22Rv1 (cell line): ENCODE results near the gene OR10H2.
"Not testable (repeated sequence)": the region's sequence is repeated elsewhere in the genome, so short reads cannot be mapped to it uniquely, and the experiment has no call there.

Experiments used
- H3K27ac ChIP-seq: fragments of 450-650 bp; 2 replicates; pipeline ENCODE4 v1.5.1; 2017
- ZFX ChIP-seq: fragments of 450-650 bp; IDR thresholded peaks from 2 replicates; pipeline ENCODE4 v1.6.1; 2017; ENCODE audit warnings: antibody characterized with exemption, borderline replicate concordance
- TF ChIP-seq, protein P1 (sequence below): fragments of 450-650 bp; IDR thresholded peaks from 2 replicates; pipeline ENCODE4 v1.5.1; 2017; ENCODE audit warnings: mild to moderate bottlenecking

The OR10H2 gene, protein sequence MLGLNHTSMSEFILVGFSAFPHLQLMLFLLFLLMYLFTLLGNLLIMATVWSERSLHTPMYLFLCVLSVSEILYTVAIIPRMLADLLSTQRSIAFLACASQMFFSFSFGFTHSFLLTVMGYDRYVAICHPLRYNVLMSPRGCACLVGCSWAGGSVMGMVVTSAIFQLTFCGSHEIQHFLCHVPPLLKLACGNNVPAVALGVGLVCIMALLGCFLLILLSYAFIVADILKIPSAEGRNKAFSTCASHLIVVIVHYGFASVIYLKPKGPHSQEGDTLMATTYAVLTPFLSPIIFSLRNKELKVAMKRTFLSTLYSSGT

DNA sequence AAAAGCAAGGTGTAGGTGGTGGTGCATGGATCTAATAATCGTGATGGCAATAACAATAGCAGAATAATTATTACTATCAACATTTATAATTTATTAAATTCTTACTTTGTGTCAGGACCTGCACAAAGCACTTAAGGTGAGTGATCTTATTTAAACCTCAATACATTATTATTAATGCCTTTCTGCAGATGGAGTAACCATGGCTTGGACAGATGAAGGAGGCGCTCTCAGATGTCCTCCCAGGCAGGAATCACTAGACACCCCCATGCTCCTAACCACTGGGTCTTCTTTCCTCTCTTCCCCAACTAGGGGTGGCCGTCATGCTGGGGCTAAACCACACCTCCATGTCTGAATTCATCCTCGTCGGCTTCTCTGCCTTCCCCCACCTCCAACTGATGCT, at the start of gene OR10H2:
Gene OR10H2, plus strand, starts transcription at position 301 of the 400 bp plus-strand sequence. Its CDS starts 20 bp downstream, at position 321.
- TF ChIP-seq ZFX, result no peak
- TF ChIP-seq, protein P1, sequence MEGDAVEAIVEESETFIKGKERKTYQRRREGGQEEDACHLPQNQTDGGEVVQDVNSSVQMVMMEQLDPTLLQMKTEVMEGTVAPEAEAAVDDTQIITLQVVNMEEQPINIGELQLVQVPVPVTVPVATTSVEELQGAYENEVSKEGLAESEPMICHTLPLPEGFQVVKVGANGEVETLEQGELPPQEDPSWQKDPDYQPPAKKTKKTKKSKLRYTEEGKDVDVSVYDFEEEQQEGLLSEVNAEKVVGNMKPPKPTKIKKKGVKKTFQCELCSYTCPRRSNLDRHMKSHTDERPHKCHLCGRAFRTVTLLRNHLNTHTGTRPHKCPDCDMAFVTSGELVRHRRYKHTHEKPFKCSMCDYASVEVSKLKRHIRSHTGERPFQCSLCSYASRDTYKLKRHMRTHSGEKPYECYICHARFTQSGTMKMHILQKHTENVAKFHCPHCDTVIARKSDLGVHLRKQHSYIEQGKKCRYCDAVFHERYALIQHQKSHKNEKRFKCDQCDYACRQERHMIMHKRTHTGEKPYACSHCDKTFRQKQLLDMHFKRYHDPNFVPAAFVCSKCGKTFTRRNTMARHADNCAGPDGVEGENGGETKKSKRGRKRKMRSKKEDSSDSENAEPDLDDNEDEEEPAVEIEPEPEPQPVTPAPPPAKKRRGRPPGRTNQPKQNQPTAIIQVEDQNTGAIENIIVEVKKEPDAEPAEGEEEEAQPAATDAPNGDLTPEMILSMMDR, result no peak
- H3K27ac ChIP-seq, result no peak within 1 kb of the TSS

DNA sequence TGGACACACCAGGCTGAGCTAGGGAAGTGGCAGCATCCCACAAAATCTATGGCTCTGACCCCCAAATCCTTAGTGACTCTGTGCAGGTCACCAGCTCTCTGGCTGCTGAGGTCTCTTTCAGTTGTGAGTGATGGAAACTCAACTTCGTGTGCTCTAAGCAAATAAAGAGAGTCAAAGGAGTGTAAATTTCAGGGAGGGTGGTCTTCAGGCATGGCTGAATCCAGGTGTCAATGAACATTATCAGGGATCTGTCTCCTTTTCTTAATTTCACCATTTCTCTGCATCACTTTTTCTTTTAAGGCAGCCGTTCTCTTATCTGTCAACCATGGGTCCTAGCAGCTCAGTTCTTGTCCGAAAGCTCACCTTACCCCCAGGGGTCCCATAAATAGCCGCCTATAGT, 48.7 kb upstream of the OR10H2 start:
- TF ChIP-seq, protein P1, result no peak
- TF ChIP-seq ZFX, result no peak
- no peak overlapping the region for H3K27ac ChIP-seq

DNA sequence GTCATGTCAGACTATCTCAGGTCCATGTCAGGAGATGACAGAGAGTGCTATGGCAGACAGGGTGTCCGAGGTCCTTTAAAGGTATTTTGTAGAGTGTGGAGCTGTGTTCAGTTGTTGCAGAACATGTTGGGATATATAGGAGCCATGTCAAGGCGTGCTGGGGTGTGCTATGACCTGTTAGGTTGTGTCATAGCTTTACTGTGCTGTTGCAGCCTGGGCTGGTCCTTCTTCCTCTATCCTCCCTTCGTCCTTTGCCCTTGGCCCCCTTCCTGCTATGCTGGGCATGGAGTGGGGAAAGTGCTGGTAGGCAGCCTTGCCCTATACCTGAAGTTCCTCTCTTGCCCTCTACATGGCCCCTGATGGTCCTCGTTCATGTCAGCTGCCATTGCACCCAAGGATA, 48.0 kb upstream of the OR10H2 start:
- not testable (repeated sequence) for H3K27ac ChIP-seq

DNA sequence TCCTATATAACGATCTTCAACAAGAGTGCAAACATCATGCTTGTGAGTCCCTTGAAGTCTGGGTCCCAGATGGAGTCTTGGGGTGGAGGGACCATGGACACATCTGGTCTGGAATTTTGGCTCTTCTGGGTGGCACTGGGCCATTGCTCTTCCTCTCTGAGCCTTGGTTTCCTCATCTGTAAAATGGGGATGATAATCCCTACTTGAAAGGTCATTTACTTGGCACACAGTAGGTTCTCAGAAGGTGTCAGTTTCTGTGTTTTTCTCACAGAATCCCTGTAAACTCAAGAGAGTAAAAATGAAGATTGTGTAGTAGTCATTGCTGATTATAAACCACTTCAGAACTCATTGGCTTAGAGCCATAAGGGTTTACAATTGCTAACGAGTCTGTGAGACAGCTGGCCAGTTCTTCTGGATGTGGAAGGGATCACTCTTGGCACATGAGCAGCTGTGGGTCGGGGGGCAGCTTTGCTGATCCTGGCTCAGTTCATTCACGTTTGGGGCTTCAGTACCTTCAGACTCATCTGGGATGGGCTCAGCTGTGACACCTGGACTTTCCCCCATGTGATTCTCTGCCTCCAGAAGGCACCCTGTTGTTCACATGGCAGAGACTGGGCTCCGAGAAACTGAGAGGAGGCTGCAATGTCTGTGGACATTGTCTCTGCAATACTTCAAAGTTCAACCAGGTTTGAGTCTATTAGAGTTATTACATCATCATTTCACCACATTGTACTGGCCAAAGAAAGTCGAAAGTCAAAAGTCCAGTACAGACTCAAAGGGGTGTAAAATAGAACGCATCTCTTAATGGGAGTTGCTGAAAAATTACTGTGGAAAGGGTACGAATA, 47.1 kb upstream of the OR10H2 start:
- no peak overlapping the region for H3K27ac ChIP-seq
- TF ChIP-seq ZFX, result no peak
- TF ChIP-seq, protein P1, result no peak

DNA sequence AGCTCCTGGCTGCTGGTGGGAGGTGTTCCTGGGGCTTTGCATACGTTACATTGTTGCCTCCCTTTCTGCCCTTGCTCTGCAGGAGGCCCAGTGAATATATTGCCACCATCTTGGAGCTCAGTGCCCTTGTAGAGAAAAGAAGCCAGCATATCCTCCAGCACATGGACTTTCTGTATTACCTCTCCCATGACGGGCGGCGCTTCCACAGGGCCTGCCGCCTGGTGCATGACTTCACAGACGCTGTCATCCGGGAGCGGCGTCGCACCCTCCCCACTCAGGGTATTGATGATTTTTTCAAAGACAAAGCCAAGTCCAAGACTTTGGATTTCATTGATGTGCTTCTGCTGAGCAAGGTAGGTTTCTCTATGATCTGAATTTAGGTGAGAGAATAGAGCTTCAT, 44.4 kb upstream of the OR10H2 start:
- no peak overlapping the region for H3K27ac ChIP-seq
- TF ChIP-seq, protein P1, result no peak
- TF ChIP-seq ZFX, result no peak

DNA sequence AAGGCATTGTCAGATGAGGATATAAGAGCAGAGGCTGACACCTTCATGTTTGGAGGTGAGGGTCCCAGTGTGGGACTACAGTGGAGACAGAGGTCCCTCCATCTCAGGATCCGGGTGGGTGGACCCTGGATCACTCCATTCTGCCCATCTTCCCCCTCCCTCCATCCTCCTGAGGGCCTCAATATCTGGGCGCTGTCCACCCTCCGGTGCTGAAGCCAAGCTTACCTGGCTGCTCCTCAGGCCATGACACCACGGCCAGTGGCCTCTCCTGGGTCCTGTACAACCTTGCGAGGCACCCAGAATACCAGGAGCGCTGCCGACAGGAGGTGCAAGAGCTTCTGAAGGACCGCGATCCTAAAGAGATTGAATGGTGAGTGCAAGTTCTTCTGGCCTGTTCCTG, 43.0 kb upstream of the OR10H2 start:
- no peak overlapping the region for H3K27ac ChIP-seq
- TF ChIP-seq, protein P1, result no peak
- TF ChIP-seq ZFX, result no peak

DNA sequence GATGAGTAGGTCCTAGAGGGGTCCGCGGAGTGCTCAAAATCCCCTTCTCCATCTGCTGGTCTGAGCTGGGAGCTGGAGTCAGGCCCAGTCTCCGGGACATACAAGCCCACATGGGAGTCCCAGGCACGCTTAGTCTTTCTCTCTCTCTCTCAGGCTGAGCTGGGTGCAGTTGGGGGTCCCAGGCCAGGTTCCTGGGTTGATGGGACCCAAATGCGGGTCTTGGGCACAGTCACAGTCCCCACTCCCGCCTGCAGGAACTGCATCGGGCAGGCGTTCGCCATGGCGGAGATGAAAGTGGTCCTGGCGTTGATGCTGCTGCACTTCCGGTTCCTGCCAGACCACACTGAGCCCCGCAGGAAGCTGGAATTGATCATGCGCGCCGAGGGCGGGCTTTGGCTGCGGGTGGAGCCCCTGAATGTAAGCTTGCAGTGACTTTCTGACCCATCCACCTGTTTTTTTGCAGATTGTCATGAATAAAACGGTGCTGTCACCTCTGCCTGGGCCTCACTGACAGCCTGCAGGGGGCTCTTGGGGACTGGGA, 31.1 kb upstream of the OR10H2 start:
- H3K27ac ChIP-seq, result no peak overlapping the region
- TF ChIP-seq, protein P1, result no peak
- TF ChIP-seq ZFX, result no peak
